GM20000 (cell line): ENCODE data around the gene VTI1A.
"Not testable (repeated sequence)": the region's sequence is repeated elsewhere in the genome, so short reads cannot be mapped to it uniquely, and the experiment has no call there.

Source experiments
- DNase-seq: peaks from one replicate; pipeline ENCODE4 v3.0.0; 2012; ENCODE audit warnings: low spot score
- TF ChIP-seq, protein P1 (sequence below): IDR thresholded peaks from 2 replicates; pipeline ENCODE4 v1.5.1; 2012; ENCODE audit warnings: mild to moderate bottlenecking, control low read depth; ENCODE audit errors: extremely low read depth, missing control alignments

VTI1A gene

DNA sequence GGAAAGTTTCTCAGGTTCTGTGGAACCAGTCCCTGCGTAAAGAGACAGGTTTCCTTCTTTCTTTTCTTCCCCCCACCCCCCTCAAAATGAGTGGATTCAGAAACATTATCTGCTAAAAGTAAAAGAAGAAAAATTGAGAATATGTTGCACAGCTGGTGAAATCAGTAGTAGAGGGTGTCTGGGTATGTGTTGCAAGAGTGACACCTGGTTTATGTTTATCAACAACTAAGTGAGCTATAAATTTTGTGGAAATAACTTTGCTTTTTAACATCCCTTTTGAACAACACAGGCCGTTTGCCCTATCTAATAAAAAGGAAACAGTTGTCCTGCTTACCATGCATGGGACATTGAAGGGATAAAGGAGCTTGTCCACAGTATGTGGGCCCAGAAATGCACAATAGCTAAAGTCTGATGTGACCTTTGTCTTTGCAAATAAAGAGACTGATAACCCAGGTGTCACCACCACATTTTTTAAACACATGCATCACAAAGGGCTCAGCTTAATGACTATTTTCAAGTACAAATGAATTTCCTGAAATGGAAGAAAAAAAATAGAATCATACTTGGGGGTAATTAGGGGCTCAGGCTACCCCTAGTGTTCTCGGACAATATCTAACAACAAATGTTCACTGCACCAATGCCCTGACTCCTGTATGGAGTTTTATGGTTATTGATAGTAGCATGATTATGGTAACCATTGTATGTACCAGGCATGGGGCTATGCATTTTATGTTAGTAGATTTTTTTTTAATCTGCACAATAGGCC lies 281.3 kb downstream of the VTI1A start:
- TF ChIP-seq, protein P1, sequence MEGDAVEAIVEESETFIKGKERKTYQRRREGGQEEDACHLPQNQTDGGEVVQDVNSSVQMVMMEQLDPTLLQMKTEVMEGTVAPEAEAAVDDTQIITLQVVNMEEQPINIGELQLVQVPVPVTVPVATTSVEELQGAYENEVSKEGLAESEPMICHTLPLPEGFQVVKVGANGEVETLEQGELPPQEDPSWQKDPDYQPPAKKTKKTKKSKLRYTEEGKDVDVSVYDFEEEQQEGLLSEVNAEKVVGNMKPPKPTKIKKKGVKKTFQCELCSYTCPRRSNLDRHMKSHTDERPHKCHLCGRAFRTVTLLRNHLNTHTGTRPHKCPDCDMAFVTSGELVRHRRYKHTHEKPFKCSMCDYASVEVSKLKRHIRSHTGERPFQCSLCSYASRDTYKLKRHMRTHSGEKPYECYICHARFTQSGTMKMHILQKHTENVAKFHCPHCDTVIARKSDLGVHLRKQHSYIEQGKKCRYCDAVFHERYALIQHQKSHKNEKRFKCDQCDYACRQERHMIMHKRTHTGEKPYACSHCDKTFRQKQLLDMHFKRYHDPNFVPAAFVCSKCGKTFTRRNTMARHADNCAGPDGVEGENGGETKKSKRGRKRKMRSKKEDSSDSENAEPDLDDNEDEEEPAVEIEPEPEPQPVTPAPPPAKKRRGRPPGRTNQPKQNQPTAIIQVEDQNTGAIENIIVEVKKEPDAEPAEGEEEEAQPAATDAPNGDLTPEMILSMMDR = no peak
- no peak for DNase-seq

DNA sequence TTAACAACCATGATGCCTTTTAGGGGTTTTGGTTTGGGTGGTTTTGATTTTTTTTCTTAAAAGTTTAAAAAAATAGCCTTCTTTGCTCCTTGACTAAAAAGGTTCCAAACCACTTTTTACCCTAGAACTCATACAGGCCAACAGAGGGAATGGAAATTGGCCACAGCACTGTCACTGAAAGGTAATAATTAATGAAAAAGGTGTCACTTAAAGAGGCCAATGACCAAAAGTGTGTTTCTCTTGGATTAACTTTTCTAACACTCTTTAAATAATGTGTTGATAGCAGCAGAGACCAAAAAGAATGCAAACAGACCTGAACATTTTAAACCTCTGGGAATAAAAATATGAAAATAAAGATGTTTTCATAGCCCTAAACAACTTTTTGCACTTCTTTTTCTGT lies 282.0 kb downstream of the VTI1A start:
- TF ChIP-seq, protein P1 = no peak

DNA sequence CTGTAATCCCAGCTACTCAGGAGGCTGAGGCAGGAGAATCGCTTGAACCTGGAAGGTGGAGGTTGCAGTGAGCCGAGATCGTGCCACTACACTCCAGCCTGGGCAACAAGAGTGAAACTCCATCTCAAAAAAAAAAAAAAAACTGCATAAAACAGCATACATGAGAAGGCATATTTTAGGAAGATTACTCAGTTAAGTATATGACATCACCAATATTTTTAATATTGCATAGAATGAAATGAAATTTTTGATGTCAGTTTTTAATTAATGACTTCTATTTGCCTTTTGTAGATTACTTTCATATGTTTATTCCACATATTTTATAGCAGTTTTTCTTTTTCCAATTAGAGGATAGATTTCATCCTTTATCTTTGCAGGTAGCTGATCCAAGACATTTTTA lies 284.4 kb downstream of the VTI1A start:
- DNase-seq = not testable (repeated sequence)

More for the DNA sequence above, 282.0 kb downstream of the VTI1A start:
- DNase-seq = no peak

DNA sequence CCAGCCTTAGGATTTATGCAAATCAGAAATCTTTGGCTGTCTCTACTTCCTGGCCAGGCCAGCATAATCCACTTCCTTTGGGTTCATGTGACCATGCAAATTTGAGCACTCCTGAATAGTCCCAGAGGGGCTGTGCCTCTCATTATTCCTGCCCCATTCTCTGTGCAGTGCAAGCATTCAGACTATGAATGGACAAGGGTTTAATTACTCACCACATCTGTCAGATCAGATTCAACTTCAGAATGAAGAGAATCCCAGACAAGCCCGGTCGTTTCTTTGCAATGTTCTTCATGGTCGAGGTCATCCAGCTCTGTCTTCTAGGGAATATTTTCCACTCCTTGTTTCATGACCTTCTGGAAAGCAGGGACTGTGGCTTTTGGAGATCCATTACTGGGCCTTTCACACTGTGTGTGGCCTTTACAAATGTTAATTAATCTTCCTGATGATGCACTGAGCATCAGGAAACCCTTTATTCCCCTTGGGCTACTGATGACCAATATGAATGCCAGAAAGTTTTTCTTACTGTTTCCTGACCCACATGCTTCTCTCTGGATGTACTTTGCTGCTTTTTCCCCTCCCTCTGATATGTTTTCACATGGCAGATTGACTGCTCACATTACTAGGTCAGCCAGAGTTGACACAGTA lies 285.4 kb downstream of the VTI1A start:
- no peak for DNase-seq

DNA sequence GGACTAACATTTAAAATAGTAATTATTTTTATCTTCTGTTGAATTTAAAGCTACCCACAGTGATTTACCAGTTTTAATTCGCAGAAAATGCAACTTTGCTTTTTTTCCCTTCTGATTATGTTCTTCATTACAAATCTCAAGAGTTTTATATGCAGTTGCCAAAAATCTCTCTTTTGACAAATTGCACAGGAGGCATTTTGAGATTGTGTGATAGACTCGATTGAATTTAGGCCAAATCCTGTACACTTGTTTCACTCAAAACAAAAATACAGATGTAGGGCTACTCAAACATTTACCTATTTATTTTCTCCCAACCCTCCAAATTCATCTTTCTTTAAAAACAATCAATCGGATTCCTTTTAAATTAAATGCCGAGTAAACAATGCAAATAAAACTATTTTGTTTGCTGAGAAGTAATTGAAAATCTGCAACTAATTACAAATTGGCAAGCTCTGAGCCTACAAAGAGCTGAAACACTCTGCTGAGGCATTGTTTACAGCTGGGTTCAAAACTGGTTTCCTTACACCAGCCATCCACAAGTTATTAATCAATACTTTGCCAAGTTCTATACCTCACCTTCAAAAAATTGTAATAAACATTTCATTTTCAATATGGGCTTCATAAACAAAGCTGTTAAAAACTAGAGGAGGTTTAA lies 288.2 kb downstream of the VTI1A start:
- DNase-seq = no peak
- TF ChIP-seq, protein P1 = no peak

More for the DNA sequence above, 285.4 kb downstream of the VTI1A start:
- TF ChIP-seq, protein P1 = no peak

DNA sequence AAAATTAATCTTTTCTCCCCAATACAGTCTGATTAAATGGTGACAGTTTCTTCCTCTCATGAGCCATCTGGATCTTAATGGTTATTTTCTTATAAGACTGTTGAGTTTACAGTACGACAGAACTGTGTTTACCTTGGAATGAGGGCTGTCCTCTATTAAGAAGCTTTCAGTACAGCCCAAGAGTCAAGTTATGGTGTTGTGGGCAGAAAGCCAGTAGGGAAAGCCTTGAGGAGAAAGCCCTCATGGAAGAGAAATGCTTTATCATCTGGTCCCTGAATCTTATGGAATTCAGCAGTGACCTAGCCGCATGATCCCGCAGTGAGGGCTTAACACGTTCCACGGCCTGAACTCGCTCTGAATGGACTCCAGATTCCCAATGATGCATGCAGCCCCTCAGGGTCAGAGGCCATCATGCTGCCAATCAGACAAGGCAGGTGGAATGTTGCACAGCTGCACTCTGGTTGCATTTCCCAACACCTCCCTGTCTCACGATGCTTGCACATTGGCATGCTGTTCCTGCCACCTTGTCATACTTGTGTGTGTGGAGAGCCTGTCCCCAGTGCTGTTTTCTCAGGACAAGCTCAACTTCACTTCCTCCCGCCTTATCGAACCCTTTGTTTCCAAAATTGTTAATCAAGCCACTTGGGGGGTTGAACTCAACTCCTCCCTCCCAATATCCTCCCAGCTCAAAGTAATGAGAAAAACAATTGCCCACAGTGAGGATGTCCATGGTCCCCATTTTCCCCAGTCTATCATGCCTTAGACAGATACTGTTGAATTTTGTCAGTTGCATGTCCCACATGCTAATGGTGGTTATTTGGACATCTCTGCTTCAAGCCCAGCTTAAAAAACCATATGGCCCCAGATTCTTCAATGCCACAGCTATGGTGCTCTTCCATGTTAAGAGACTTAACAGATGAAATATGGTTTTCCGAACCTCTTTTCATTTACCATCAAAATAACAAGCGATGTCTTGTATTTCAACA lies 291.9 kb downstream of the VTI1A start:
- no peak for DNase-seq
- TF ChIP-seq, protein P1 = no peak

DNA sequence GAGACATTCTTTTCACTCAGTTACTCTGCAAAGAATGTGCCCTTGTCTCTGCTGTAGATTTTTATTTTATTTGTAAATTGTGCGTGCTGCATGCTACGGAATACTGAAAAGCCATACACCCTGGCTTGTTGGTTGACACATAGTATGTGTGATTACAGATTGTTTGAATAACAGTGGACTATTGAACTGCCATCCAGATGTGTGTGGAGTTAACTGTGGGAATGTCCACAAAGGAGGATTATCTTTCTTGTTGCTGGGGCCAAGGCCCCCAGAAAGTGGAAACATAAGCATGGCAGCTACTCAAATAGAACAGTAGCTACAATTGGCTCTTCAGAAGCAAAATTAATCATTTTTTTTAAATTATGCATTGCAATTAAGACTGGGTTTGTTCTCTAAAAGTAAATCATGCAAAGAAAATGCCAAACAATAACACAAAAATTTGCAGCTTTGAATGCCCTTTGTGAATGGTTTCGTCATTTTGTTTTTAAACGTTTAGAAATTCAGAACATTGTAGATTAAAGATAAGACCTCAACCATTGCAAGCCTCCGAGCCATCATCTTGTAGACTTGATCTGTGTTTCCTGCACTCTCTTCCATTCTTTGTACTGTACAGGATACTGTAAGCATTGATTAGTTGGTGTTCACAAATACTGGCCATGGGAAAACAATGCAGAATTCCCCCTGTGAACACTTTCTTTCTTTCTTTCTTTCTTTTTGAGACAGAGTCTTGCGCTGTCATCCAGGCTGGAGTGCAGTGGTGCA lies 292.8 kb downstream of the VTI1A start:
- DNase-seq = no peak
- TF ChIP-seq, protein P1 = no peak
